ENCODE data around the gene WEE1. TPM values are rescaled to one million over a fixed set of nuclear protein-coding genes. Genes with fewer than 3 reads are reported as not detected.

WEE1 gene
- total RNA-seq, 4 donors from 2014 or later = 8.0 to 13.8 (median 13.1) TPM

- no peak for TF ChIP-seq CTCF (IDR thresholded peaks at IDR 0.05; ENCODE audit: low read depth)
Measured at GRCh38 chr11:9530020-9530621, 43.3 kb upstream of the WEE1 start.

- no peak for TF ChIP-seq CTCF (IDR thresholded peaks at IDR 0.05; ENCODE audit: low read depth)
Measured at GRCh38 chr11:9530901-9531625, 42.4 kb upstream of the WEE1 start.

GRCh38 chr11:9533058-9533457 is 40.4 kb upstream of the WEE1 start:
- TF ChIP-seq CTCF (IDR thresholded peaks at IDR 0.05; ENCODE audit: low read depth) = no peak

GRCh38 chr11:9533736-9534473 is 39.6 kb upstream of the WEE1 start:
- TF ChIP-seq CTCF (IDR thresholded peaks at IDR 0.05; ENCODE audit: low read depth) = no peak

- TF ChIP-seq CTCF (IDR thresholded peaks at IDR 0.05; ENCODE audit: low read depth) = no peak
Measured at GRCh38 chr11:9535189-9535781, 38.2 kb upstream of the WEE1 start.

- TF ChIP-seq CTCF (IDR thresholded peaks at IDR 0.05; ENCODE audit: low read depth) = no peak
Measured at GRCh38 chr11:9538548-9538947, 34.9 kb upstream of the WEE1 start.

GRCh38 chr11:9550191-9550628 is 23.3 kb upstream of the WEE1 start:
- TF ChIP-seq CTCF (IDR thresholded peaks at IDR 0.05; ENCODE audit: low read depth) = no peak
